ENCODE data around the gene SMARCB1.

The SMARCB1 gene

GRCh38 chr22:23833911-23834317 lies 47.1 kb downstream of the SMARCB1 start:
- TF ChIP-seq CTCF (IDR thresholded peaks at IDR 0.05; ENCODE audit: low read depth, low read length), result no peak
- no peak overlapping the region for H3K4me3 ChIP-seq (ENCODE audit: low read depth, low read length)

DNA sequence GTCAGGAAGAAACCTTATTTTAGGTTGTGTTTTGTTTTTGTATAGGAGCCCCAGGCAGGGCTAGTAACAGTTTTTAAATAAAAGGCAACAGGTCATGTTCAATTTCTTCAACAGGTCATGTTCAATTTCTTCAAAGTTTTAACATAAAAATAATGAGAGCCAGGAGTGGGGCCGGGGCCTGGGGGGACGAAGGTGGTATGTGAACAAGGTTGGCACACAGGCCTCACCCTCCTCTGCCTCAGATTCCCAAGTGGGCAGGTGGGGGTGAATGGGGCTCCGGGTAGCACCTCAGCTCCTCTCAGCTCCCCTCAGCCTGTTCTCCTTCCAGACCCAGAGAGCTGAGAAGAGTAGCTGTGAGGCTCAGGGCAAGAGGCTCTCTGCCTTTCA lies 47.6 kb downstream of the SMARCB1 start:
- TF ChIP-seq CTCF (IDR thresholded peaks at IDR 0.05; ENCODE audit: low read depth, low read length), result no peak

DNA sequence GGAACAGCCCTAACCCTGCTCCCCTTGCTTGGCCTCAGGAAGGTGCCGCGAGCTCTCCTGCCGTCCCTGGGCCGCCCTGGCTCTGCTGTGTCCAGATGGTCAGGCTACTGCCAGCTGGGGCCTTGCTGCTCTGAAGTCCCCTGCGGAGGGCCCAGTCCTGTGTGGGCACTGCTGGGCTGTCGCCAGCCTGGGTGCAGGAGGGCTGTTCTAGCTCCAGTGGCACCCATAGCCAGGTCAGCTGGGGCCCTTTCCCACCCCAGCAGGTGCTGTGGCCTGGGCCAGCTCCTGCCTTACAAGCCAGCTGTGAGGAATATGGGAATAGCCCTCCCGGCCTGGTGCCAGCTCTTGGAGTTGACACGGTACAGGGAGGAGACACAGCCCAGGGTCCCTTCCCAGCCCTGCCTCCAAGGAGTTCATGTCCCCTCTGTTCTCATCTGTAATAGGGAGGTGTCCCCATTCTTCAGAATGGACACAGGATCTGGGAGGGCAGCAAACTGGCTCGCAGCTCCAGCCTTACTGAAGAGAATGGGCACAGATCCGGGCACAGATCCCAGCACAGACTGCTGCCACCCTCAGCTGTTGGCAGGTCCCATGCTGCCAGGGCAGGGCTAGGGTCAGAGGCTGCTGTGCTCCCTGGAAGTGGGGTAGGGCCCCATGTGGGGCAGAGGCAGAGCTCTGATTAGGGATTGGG lies 48.2 kb downstream of the SMARCB1 start:
- H3K4me3 ChIP-seq (ENCODE audit: low read depth, low read length), result no peak overlapping the region
- TF ChIP-seq CTCF (IDR thresholded peaks at IDR 0.05; ENCODE audit: low read depth, low read length), result no peak

More for the DNA sequence above, 47.6 kb downstream of the SMARCB1 start:
- H3K4me3 ChIP-seq (ENCODE audit: low read depth, low read length), result no peak overlapping the region

DNA sequence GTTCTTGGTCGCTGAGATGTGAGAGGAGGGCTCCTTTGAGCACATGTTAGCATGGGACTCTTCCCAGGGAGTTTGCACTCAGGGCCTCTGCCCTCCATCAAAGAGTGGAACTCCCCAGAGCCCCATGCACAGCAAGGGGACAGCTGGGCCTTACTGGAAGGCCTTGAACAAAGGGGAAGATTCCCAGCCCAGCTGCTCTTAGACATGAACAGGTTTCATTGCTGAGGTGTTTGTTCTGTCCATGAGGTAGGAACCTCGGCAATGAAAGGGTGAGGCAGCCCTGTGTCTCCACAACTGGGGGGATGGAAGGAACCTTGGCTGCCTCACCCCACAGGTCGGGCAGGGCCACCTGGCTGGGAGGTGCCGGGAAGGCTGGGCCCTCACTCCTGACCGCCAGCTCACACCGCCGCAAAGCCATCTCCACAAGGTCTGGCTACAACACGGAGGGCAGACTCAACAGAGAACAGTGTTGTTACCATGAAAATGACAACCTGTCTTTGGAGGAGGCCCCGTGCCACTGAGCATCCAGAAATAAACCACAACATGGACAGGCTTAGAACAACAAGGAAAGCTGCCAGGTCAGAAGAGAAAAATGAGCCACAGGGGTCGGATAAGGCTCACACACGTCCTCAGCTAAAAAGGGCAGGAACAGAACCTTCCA lies 48.8 kb downstream of the SMARCB1 start:
- TF ChIP-seq CTCF (IDR thresholded peaks at IDR 0.05; ENCODE audit: low read depth, low read length), result no peak
- H3K4me3 ChIP-seq (ENCODE audit: low read depth, low read length), result no peak overlapping the region

- no peak for TF ChIP-seq CTCF (IDR thresholded peaks at IDR 0.05; ENCODE audit: low read depth, low read length)
- no peak overlapping the region for H3K4me3 ChIP-seq (ENCODE audit: low read depth, low read length)
Observed at GRCh38 chr22:23836281-23836680, 49.5 kb downstream of the SMARCB1 start.

- no peak overlapping the region for H3K4me3 ChIP-seq (ENCODE audit: low read depth, low read length)
- TF ChIP-seq CTCF (IDR thresholded peaks at IDR 0.05; ENCODE audit: low read depth, low read length), result no peak
Observed at GRCh38 chr22:23836692-23837495, 50.1 kb downstream of the SMARCB1 start.

DNA sequence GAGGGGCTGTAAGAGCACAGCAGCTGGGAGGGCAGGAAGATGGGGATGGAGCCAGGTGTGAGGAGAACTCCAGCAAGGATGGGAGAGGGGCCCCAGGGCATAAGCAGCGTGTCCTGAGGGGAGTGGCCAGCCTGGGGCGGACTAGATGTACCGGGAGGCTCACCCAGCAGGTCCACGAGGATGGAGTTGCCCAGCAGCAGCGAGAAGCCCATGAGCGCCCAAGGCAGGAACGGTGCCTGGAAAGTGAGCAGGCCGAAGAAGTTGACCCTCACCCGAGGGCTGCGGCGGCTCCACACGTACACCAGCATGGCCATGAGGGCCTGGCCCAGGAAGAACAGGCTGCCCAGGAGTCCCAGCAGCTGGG lies 50.7 kb downstream of the SMARCB1 start:
- H3K4me3 ChIP-seq (ENCODE audit: low read depth, low read length), result no peak overlapping the region
- TF ChIP-seq CTCF (IDR thresholded peaks at IDR 0.05; ENCODE audit: low read depth, low read length), result no peak

Data from WI38 (cell line).